ENCODE measurements around the gene TNS2.

- no peak for TF ChIP-seq CTCF (IDR thresholded peaks at IDR 0.05)
- TF ChIP-seq EZH2 (IDR thresholded peaks at IDR 0.05; ENCODE audit: borderline replicate concordance, insufficient read depth, low read depth, low read length, poor library complexity, severe bottlenecking): no peak
Measured at GRCh38 chr12:53034459-53034858, 15.4 kb upstream of the TNS2 start.
